GM21515 (cell line): ENCODE measurements around the gene TDRKH.

Experiments
- ATAC-seq: cut with Tn5 transposase; IDR thresholded peaks from one replicate; pipeline ENCODE4 v1.9.1; 2021; ENCODE audit not compliant: unreplicated experiment

Gene TDRKH, protein sequence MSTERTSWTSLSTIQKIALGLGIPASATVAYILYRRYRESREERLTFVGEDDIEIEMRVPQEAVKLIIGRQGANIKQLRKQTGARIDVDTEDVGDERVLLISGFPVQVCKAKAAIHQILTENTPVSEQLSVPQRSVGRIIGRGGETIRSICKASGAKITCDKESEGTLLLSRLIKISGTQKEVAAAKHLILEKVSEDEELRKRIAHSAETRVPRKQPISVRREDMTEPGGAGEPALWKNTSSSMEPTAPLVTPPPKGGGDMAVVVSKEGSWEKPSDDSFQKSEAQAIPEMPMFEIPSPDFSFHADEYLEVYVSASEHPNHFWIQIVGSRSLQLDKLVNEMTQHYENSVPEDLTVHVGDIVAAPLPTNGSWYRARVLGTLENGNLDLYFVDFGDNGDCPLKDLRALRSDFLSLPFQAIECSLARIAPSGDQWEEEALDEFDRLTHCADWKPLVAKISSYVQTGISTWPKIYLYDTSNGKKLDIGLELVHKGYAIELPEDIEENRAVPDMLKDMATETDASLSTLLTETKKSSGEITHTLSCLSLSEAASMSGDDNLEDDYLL

GRCh38 chr1:151790071-151790939 is at the start of gene TDRKH:
TSS of gene TDRKH (minus strand) at chr1:151790500. CDS start at chr1:151783022, 7,478 bp downstream.
- peak; percentile 95 for ATAC-seq

- no peak for ATAC-seq
Observed at GRCh38 chr1:151839457-151840403, 49.4 kb upstream of the TDRKH start, which contains the start of gene C2CD4D. TSS of gene C2CD4D (minus strand) at chr1:151839820. CDS start at chr1:151838989, 831 bp downstream.

DNA sequence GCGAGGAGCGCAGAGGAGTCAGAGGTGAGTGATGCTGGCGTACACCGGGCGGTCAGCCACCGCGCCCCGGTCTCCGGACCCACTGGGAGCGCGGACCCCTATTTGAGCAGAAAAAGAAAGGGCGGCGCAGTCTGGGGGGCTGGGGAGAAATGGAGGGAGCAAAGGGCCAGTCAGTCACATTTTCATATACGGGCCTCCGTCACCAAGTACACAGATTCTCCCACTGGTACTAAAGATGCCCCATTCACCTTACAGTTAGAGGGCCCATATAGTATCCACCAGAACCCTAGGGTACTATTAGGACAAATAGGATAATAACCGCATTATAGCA is 48.7 kb upstream of the TDRKH start:
- no peak for ATAC-seq

DNA sequence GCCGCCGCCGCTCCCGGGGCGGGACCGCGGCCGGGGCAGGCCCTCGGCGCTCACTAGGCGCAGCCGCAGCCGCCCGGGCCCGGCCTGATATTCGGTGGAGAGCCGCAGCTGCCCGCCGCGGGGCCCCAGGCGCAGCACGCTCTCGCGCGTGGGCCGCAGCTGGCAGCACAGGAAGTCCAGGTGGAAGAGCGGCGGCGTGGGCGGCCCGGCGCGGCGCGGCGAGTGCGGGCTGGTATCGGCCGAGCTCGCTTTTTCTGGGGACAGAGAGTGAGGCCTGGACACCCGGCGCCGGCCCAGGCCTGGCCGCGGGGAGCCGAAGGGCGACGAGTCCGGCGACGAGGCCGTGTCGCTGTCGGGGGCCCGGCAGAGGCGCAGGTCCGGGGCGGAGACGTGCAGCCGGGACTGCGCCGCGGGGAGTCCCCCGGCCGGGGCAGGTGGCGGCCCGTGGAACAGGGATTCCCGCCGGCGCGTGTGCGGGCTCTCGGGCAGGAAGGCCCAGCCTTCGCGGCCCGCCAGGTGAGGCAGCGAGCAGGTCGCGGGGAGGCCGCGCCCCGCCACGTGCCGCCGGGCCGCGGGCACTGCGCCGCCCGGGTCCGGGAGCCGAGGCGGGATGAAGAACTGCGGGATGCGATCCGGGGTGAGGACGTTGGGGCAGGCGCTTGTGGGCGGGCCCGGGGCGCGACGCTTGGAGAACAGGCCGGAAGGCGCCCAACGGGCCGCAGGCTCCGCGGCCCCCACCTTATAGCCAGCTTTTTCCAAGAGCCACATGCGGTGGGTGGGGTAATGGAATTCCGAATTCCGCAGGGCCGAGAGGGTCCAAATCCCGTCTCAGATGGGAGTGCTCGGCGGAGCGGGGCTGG is 48.2 kb upstream of the TDRKH start:
- no peak for ATAC-seq

DNA sequence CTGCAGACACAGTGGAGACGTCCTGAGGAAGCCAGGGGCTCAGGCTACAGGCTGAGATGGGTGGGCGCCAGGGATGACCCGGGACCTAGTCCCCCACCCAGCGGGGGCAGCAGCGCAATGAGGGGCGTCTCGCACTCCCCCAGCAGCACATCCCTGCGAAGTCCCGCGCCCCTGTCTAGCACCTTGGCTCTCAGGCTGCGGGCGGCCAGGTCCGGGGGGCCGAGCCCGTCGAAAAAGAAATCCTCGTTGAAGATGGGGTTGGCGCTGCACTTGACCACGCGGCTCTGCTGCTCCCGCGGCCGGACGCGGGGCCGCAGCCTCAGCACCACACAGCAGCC is 47.6 kb upstream of the TDRKH start:
- no peak for ATAC-seq

DNA sequence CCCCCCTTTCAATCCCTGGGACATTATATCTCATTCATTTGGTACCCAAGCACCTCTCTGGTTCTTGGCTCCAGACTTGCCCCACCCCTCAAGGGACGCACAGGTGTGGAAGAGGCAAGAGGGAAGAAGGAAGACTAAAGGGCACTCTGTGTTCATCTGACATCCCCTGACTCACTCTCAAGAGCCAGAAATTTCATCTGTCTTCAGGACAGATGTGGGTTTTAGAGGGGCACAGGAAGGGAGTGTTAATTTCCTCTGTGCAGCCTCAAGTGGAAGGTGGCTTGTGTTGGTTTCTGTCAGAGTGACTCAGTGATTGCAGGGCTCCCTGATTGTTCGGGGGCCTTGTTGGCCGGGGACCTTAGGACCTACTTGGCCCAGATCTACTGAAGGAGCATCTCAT is 46.9 kb upstream of the TDRKH start:
- ATAC-seq = no peak

GRCh38 chr1:151835596-151835995 is 45.3 kb upstream of the TDRKH start:
- no peak for ATAC-seq

DNA sequence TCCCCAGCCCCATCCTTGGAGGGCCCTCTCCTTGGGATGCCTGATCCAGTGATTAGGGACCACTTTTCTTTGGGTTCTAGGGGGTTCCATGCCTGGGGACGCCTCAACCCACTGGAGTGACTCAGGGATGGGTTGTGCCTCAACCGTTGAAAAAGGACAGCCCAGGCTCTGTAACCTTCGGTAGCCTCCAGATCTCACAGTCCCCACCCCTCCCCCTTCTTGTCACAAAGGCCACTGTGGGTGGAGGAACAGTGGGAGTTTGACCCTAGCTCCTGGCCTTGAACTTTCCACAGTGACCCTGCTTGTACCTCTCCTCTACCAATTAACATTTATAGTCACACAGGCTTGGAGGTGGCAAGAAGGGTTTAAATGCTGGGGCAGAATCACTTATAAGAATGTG is 43.9 kb upstream of the TDRKH start:
- no peak for ATAC-seq

GRCh38 chr1:151833172-151833900 is 43.0 kb upstream of the TDRKH start:
- no peak for ATAC-seq

DNA sequence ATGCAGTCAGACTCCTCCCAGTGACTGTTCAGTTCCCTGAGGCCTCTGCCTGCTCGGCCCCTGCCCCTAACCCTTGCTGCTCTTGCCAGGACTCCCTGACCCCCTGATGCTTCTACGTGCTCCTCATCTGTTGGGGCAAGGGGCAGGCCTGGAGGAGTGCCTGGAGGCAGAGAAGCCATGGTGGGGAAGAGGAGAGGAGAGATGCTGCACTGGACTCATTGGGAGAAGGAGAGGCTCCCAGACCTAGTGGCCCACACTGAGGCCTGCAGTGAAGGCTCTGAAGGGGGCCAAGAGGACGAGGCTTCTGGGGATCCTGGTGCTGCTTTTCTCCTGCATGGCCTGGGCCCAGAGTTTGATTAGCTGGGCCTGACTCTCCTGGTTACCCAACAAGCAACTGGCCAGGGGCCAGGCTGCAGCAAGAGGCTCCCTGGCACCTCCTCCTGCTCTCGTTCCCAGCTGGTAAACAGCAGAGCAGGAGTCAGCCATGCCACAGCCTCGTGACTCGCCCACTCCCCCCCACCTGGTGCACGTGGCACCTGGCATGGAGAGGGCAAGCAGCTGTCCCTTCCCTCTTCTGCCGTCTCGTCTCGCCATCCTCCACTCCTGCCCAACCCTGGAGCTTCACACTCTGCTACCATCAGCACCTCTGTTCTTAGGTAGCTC is 42.1 kb upstream of the TDRKH start:
- ATAC-seq = no peak

DNA sequence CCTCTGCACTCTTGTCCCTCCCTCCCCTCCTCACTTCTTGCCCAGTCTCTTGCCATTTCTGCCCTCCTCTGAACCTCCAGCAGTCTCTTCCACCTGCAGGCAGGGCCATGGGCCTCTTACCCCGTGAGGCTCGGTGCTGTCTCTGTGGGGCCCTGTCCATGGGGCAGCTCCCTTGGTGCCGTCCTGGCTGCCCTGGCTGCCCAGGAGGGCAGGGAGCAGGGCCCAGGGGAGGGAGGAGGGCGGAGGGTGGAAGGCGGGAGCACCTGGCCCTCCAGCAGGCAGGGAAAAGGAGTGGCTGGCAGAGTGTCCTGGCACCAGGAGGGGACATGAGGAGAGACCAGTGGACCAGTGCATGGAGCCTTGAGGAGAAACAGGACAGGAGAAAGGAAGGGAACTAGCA is 41.3 kb upstream of the TDRKH start, which contains the start of gene RORC:
Gene RORC (minus strand): TSS at position 198 of the 400 bp plus-strand sequence. CDS start 38 bp downstream, at position 160.
- no peak for ATAC-seq

- ATAC-seq = no peak
Observed at GRCh38 chr1:151831256-151831591, 40.9 kb upstream of the TDRKH start.

- no peak for ATAC-seq
Observed at GRCh38 chr1:151830055-151830454, 39.8 kb upstream of the TDRKH start.

GRCh38 chr1:151829352-151830046 is 39.2 kb upstream of the TDRKH start:
- no peak for ATAC-seq

DNA sequence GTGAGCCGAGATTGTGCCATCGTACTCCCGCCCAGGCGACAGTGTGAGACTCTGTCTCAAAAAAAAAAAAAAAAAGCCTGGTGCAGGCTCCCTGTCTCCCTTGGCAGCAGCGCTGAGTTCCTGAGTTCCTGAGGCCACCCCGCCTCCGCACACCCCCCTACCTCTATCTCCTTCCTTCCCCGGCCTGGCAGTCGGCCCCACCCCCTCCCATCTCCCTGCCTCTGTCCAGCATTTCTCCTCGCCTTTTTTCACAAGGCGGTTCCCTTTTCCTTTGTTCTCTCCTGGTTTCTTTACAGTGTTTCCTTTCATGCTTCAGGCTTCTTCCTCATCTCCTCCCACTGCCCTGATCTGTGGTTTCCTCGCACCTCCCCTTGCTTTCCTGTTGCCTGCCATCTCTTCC is 38.6 kb upstream of the TDRKH start:
- ATAC-seq = no peak

GRCh38 chr1:151827853-151828252 is 37.6 kb upstream of the TDRKH start:
- ATAC-seq = no peak

GRCh38 chr1:151825751-151826660 is 35.7 kb upstream of the TDRKH start:
- no peak for ATAC-seq
